ENCODE results near the gene COL8A1.

- TF ChIP-seq POLR2AphosphoS5 (IDR thresholded peaks at IDR 0.05; ENCODE audit: low read depth, low read length) = no peak
- no peak for TF ChIP-seq MAX (IDR thresholded peaks at IDR 0.05)
- TF ChIP-seq ZNF274 (IDR thresholded peaks at IDR 0.05; ENCODE audit: low read depth, low read length) = no peak
- TF ChIP-seq REST (IDR thresholded peaks at IDR 0.05; ENCODE audit: low read depth) = no peak
- TF ChIP-seq EZH2 (IDR thresholded peaks at IDR 0.05) = no peak
- no peak for TF ChIP-seq POLR2A (IDR thresholded peaks at IDR 0.05; ENCODE audit: borderline replicate concordance, extremely low read depth, insufficient read depth, insufficient read length)
Measured at GRCh38 chr3:99751649-99752048, 113.3 kb downstream of the COL8A1 start.

Data from HCT116 (cell line).